Myocyte (in vitro differentiated cells): Measurements from ENCODE around the gene MCC. TPM values are rescaled to one million over a fixed set of nuclear protein-coding genes. Genes with fewer than 3 reads are reported as not detected.

Experiments used
- DNase-seq: peaks from one replicate; pipeline ENCODE4 v3.0.0-alpha.2; 2012; ENCODE audit warnings: low read depth
- total RNA-seq: library from RNA; depleted of rRNA; stranded (reverse); fragments of >200 nt; gene quantifications from 2 replicates; pipeline ENCODE4 v1.2.3, GENCODE V29; 2014

Gene MCC
- total RNA-seq, 1 donor from 2014 or later, result 12.0 TPM

GRCh38 chr5:113118765-113119164 is 369.5 kb downstream of the MCC start:
- no peak for DNase-seq

DNA sequence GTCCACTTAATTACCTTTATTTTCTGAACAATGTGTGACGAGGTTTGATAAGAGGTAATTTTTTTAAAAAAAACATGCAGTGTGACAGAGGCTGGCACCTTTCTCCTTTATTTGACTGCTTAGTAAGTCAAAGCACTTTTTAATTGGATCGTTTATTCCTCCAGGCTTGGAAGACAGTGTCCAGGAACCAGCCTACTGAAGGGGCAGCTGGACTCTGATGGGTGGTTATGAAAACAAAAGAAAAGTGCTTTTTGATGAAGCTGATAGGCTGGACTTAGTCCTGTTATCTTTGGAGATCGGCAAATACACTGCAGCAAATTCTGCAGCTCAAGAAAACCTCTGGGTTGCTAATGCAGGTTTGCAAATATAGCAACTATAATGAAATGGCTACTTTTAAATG is 370.0 kb downstream of the MCC start:
- DNase-seq, result no peak

GRCh38 chr5:113117543-113118115 is 370.6 kb downstream of the MCC start:
- peak; percentile 56 for DNase-seq

- DNase-seq, result no peak
Observed at GRCh38 chr5:113115956-113116355, 372.3 kb downstream of the MCC start.

DNA sequence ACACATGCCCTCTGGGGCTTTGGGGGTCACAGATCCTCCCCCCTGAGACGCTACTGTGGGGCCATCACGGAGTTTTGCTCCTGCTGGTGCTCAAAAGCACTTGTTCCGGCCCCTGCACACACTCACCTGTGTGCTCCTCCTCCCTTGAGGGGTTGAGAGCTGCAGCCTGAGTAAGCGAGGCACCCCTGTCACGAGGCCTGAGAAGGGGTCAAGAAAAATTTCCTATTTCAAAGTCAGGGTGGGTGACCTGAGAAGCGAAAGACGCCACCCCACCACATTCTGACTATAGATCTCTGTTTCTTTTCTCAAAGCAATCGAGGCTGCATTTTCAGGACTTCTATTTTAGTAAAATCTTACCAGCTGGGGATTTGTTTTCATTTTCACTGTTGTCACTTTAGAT is 373.2 kb downstream of the MCC start:
- DNase-seq, result no peak

DNA sequence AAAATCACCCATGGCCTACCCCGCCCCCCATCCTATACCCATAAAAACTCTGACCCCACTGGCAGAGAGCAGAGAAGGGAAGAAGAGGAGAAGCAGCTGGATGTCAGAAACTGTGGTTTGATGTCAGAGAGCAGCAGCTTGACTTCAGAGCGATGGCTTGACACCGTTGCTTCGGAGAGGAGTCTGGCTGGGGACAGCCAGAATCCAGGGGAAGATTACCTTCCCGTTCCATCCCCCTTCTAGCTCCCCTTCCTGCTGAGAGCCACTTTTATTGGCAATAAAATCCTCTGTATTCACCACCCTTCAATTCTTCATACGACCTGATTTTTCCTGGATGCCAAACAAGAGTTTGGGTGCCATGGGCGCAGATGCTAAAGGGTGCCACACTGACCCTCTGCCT is 373.7 kb downstream of the MCC start:
- no peak for DNase-seq

DNA sequence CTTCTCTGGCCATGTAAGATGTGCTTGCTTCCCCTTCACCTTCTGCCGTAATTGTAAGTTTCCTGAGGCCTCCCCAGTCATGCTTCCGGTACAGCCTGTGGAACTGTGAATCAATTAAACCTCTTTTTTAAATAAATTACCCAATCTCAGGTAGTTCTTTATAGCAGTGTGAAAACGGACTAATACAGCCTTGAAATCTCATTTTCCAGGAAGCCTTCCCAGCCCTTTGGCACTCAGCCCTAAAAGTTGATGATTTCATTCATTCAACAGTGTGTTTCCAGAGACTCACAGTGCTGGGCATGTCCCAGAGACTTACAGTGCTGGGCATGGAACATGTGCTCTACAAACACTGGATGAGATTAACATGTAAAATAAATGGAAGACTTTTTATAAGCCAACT is 375.8 kb downstream of the MCC start:
- no peak for DNase-seq

DNA sequence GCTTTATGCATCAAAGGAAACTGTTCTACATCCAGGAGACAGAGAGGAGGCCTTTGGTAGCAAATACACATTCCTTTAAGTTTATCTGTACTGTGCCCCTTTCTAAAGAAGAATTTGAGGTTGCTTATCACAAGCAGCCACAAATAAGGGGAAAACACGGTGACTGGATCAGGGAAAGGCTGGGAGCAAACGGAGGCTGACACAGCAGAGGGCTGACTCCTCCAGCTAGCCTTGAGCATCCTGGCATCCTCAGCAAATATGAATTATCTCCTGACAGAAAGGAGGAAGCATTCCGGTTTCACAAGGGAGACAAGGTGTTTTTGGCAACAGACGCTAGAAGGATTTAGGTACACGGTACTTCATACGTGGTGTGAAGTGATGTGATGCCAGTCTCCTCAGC is 378.1 kb downstream of the MCC start:
- DNase-seq, result no peak

GRCh38 chr5:113109344-113109743 is 378.9 kb downstream of the MCC start:
- no peak for DNase-seq

- DNase-seq, result no peak
Observed at GRCh38 chr5:113108485-113108884, 379.8 kb downstream of the MCC start.

GRCh38 chr5:113106821-113107220 is 381.4 kb downstream of the MCC start:
- no peak for DNase-seq

DNA sequence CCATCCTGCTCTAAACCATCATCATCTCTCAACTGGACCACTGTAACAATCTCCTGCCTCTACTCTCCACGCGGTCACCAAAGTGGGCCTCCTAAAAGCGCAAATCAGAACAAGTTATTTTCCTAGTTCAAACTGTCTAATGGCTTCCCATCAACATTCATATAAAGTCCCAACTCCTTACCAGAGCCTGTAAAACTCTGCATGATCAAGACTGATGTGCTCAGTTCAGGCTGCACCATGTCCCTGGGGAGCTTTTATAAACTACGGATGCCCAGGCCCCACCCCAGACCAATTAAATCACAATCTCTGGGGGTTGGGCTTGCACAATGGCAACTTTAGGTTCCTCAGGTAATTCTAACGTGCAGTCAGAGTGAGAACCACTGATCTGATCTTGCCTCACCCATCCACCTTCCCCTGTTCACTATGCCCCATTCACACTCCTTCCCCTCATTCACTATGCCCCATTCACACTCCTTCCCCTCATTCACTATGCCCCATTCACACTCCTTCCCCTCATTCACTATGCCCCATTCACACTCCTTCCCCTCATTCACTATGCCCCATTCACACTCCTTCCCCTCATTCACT is 382.5 kb downstream of the MCC start:
- DNase-seq, result no peak

GRCh38 chr5:113103330-113103729 is 384.9 kb downstream of the MCC start:
- DNase-seq, result no peak

- DNase-seq, result peak; percentile 47
Observed at GRCh38 chr5:113102121-113102531, 386.1 kb downstream of the MCC start.

GRCh38 chr5:113100981-113101380 is 387.3 kb downstream of the MCC start:
- no peak for DNase-seq

GRCh38 chr5:113099822-113100221 is 388.4 kb downstream of the MCC start:
- DNase-seq, result no peak

- DNase-seq, result no peak
Observed at GRCh38 chr5:113098378-113098777, 389.9 kb downstream of the MCC start.

- DNase-seq, result no peak
Observed at GRCh38 chr5:113095831-113096230, 392.4 kb downstream of the MCC start.

DNA sequence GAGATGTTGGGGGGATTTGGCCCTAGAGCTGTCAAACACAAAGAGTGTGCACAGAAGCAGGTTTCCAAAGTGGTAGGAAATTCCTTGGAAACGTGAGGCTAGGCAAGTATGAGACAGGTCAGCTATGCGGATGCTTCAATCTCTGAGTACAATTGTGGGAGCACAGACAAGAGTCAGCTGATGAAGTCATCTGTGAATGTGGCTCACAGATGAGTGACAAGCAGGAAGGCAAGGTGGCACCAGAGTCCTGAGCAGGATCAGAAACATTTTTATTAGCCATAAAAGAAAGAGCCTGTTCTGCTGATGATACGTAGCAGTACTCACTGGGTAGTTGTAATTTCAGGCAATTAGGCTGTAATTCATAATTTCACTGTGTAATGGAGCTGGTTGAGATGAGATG is 394.7 kb downstream of the MCC start:
- DNase-seq, result no peak

DNA sequence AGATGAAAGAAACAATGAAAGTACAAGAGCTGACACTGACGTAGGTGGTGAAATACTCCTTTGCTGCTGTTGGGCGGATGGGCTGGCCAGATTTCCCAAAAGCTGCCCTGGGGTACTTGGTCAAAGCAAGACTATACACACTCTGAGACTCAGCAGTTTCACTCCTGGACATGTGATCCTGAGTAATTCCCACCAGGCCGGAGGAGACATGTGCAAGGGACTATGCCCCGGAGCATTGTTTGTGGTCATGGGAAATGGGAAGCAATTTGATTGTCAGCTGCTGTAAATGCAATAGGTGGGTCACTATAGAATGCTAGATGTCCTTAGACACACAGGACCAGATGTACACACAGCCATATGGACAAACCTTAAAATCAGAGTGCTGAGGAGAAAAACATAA is 395.6 kb downstream of the MCC start:
- DNase-seq, result no peak

DNA sequence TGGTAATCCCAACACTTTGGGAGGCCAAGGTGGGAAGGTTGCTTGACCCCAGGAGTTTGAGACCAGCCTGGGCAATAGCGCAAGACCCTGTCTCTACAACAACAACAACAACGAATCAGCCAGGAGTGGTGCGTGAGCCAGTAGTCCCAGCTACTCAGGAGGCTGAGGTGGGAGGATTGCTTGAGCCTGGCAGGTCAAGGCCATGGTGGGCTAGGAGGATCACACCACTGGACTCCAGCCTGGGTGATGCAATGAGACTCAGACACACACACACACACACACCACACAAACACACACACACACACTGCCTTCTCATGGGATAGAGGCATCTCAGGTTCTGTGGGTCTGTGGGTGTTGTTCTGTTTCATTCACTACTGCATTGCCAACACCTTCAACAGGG is 396.6 kb downstream of the MCC start:
- no peak for DNase-seq

GRCh38 chr5:113090336-113091106 is 397.7 kb downstream of the MCC start:
- peak; percentile 47 for DNase-seq
